Fibroblast of the conjunctiva (primary cell): Measurements from ENCODE around the gene VMO1.
A peak's percentile ranks its signal among the peaks of the same experiment; 100 is the strongest.

Experiments
- DNase-seq: peaks from one replicate; pipeline ENCODE4 v3.0.0-alpha.2; 2010; ENCODE audit warnings: low read depth

Gene VMO1

DNA sequence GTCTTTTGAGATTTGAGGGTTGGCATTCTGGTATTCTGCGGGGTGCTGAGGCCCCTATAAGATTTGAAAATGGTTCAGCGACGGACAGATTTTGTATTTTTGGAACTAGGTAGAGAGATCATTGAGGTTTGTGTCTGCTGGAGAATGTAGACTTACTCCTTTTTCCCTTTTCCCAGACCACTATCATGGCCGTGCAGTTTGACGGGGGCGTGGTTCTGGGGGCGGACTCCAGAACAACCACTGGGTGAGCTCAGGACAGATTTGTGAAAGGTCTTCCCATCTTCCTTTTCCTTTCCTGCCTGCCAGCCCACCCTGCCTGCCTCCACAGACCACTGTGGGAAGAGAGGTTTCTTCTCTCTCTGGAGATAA lies 10.4 kb upstream of the VMO1 start:
- no peak for DNase-seq

DNA sequence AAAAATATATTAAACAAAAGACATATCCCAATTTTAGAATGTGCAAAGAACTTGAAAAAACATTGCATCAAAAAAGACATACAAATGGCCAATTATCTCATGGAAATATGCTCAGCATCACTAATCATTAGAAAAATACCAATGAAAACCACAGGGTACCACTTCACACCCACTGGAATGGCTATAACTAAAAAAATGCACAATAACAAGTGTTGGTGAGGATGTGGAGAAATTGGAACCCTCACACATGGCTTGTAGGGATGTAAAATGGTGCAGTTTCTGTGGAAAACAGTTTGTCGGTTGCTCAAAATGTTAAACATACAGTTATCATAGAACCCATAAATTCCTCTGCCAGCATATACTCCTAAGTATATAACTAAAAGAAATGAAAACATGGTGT lies 9.0 kb upstream of the VMO1 start:
- no peak for DNase-seq

DNA sequence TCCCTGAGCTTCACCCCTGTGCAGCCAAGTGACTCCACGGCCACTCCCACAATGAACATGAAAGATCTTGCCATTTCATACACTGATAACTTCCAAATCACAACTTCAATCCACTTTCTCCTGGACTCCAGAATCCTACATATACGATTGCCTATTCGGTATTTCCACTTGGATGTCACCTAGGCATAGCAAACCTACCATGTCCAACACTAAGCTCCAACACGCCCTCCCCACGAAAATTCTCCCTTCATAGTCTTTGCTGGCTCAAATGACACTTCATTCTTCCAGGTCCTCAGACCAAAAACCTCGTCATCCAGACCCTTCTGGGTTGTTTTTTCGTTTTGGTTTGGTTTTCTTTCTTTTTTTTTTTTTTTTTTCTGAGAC lies 4.5 kb upstream of the VMO1 start:
- no peak for DNase-seq

DNA sequence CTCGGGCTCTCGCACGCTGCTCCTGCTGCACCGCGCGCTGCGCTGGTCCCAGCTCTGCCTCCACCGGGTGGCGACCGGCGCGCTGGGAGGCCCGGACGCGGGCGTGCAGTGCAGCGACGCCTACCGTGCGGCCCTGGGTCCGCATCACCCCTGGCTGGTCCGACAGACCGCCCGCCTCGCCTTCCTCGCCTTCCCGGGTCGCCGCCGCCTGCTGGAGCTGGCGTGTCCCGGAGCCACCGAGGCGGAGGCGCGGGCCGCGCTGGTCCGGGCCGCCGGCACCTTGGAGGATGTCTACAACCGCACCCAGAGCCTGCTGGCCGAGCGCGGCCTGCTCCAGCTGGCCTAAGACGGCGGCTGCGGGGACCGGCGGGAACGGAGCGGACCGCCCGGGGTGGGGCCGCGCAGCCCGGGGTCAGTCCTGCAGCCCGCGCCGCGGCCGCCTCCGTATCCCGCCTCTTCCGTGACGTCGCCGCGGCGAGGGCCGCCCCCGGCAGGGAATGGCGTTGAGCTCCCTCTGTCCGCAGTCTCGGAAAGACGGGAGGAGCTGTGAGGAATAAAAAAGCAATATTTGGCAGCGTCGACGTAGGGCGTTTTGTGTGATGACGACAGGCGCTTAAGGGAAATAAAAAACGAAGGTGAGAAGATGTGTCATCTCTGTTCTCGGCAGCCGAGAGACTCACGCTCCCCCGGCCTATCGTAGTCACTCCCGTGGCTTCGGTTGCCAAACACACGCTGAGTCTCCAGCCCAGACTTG lies 4.0 kb upstream of the VMO1 start:
- DNase-seq, result peak; percentile 74

DNA sequence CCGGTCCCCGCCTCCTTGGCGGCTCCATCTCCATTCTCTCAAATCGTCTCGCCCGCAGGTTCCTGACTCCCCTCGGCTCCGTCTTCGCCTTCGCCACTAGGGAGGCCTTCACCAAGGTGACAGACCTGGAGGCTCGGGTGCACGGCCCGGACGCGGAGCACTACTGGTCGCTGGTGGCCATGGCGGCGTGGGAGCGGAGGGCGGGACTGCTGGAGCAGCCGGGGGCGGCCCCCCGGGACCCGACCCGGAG lies 3.5 kb upstream of the VMO1 start:
- DNase-seq, result no peak

DNA sequence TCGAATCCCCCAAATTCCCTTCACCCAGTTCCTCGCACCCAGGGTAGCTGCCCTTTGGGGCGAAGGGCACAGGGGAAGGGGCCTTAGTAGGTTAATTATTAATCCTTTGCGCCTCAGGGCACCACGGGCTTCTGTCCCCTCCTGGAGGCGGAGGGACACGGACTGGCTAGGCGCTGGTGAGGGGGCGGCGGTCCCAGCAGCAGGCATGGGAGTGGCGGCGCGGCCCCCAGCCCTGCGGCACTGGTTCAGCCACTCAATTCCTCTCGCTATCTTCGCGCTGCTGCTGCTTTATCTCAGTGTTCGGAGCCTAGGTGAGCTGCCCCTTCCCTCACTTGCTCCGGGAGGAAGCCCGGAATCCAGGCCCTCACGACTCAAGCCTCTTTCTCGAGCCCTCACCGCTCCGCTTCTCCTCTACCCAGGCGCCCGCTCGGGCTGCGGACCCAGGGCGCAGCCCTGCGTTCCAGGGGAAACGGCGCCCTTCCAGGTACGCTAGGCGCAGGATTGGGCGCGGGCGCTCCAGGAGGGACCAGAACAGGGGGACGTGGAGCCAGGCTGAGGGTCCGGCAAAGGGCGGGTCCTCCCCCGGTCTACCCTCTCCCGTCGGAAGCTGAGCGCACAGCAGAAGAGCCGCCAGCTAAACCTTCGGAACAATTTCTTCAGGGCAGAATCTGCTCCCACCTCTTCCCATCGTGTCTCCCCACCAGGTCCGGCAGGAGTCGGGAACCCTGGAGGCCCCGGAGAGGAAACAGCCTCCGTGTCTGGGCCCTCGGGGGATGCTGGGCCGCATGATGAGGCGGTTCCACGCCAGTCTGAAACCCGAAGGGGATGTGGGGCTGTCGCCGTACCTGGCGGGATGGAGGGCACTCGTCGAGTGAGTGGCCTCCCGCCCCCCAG lies 2.9 kb upstream of the VMO1 start, which contains the start of gene GLTPD2:
Gene GLTPD2 (plus strand): TSS at position 158 of the 894 bp plus-strand sequence. CDS start 48 bp downstream, at position 206.
- no peak for DNase-seq

DNA sequence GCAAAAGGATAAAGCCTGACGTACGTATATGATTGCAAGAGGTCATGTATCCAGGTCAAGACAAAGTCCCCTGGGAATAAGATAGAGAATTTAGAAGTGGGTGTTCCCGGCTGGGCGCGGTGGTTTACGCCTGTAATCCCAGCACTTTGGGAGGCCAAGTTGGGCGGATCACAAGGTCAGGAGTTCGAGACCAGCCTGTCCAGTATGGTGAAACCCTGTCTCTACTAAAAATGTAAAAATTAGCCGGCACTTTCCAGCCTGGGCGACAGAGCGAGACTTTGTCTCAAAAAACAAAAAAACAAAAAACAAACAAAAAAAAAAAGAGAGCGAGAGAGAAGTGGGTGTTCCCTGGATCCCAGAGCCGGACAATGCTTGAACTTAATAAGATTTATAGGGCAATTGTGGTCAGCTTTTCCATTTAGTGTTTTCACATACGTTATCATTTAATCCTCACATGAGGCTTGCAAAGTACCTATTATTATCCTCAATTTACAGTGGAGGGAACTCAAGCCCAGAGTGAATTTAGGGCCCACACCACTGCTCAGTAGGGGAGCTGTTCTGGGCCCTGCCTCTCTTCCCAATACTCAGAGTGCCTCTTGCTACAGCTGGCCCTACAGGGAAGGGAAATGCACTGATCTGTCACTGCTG lies 2.1 kb upstream of the VMO1 start:
- DNase-seq, result peak; percentile 30

DNA sequence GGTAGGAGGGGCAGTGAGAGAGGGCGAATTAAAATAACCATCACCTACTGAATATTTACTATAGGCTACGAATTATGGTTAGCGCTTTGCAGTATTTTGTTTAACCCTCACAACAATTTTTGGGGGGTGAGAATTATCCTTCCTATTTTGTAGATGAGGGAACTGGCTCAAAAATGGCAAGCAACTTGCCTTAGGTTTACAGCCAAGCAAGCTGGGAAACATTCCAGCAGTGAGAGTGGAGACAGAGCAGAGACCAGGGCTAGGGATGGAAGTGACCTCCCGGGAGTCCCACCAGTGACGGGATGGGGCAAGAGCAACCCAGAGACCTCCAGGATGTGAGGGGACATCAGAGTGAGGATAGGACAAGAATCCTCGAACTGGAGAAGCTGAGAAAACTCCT lies 352 bp upstream of the VMO1 start:
- DNase-seq, result no peak

DNA sequence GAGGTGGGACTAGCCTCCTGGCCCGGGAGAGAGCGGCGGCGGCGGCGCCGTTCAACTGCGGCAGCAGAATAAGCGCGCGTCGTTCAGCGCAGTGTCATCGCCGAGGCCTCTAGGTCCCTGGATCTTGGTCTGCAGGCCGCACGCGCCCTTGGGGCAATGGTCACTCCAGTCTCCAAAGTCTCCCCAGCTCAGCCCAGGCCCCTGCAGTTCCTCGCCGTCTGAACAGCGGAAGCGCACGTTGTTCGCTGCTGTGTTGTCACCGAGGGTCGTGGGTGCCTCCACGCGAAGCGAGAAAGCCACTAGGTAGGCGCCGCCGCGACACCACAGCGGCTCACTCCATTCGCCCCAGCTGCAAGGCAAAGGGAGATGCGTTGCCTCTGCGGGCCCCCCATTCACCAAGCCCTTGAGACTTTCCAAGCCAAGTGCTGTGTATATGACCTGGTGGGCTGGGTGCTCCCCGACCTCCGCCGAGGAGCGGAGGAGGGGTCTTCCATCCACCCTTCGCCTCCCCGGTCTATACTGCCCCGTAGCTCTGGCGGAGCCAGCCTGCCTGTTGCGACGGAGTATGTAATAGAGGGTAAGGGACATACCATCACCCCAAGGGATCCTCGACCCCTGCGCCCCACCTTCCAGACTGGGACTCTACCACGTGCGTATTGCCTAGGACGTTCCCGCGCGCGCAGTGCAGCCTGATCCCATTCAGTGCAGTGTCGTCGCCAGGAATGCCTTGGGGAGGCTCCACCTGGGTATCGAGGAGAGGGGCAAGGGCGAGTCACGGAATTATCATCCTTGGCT lies 656 bp downstream of the VMO1 start:
- DNase-seq, result no peak

DNA sequence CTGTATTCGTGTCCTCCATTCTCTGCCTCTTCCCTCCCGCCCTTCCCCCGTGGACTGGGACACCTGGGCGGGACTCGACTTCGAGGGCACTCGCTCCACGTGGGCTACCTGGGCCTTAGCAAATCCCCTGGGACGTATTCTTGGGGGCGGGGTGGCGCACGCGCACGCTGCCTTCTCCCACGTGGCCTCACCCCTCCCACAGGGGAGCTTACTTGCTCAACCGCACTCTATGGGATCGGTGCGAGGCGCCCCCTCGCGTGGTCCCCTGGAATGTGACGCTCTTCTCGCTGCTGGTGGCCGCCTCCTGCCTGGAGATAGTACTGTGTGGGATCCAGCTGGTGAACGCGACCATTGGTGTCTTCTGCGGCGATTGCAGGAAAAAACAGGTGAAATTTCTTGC lies 3.5 kb downstream of the VMO1 start:
- DNase-seq, result no peak

DNA sequence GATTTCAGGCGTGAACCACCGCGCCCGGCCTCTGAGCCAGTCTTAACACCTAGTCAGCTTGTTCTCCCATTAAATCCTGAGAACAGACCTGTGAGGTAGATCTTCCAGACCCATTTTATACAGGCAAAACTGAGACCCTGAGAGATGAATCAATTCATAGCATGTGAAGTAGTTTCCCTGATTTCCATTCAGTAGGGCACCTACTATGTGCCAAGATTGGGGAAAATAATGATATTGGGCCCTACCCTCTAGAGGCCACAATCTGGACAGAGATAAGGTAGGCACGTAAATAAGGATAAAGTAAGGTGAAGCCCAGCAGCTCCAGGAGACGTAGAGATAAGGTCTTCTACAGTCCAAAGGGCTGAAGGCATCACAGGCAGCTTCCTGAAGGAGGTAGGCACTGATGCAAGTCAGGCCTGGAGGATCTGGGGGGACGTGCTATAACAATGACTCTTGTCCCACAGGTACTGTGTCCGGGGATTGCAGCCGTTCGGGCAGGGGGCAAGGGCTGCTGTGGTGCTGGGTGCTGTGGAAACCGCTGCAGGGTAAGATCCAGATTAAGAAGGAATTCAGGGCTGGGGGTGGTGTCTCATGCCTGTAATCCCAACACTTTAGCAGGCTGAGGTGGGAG lies 5.7 kb downstream of the VMO1 start:
- DNase-seq, result no peak

DNA sequence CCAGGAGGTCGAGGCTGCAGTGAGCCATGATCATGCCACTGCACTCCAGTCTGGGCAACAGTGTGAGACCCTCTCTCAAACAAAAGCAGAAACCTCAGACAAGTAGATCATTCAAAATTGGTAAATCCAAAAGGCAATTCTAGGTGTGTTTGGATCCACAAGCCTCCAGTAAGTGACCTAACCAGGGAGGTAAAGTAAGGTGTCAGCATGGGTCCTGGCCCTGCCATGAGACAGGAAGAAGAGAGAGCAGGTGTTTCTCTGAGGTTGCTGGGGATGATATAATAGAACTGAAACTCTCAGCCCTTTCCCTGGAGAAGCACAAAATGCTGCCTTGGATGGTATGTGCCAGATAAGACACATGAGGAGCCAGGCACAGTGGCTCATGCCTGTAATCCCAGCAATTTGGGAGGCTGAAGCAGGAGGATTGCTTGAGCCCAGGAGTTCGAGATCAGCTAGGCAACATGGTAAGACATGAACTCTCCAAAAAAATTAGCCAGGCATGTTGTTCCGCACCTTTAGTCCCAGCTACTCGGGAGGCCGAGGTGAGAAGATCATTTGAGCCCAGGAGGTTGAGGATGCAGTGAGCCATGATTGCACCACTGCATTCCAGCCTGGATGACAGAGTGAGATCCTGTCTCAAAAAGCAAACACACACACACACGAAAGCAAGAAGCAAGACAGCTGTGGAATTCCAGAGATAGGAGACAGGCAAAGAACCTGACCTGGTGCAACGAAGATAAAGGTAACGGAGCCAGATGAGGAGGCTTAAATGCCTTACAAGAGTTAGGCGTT lies 8.0 kb downstream of the VMO1 start:
- no peak for DNase-seq

DNA sequence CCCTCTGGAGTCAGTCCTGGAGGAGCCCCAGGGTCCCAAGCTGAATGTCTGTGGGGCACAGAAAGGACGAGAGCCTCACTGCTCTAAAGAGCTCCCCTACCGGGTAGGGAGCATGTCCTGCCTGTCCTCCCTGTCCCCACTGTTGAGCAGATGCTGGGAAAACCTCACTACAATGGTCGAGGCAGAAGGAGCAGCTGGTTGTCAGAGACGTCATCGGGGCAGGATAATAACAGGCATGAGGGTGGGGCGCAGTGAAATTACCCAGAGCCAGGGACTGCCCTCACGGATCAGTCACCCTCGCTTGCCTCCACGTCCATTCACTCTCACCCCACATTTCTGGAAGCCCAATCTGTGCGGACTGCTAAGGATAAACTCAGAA lies 13.9 kb downstream of the VMO1 start:
- no peak for DNase-seq

DNA sequence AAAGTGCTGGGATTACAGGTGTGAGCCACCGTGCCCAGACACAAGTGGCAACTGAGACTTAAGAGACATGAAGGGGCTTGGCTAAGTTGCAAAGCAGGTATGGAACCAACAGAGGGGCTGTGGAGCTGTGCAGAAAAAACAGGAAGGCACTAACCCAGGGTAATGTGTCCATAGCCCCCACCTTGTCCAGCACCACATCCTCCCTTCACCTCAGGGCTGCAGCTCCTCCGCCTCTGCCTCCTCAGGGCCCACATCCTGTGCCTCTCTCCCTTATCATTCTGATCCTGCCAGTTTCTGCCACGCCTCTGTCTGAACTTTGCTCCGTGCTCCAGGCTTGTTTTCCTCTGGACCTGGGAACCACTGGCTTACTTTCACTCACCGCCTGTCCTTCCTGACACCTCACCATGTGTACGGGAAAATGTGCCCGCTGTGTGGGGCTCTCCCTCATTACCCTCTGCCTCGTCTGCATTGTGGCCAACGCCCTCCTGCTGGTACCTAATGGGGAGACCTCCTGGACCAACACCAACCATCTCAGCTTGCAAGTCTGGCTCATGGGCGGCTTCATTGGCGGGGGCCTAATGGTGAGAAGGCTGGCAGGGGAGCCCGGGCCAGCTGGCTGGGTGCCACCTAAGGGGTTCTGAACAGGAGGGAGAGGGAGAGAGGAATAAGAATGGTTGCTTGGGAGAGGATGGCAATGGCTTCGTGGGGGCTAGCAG lies 14.5 kb downstream of the VMO1 start, which contains the start of gene TM4SF5:
Gene TM4SF5 (plus strand): TSS at position 368 of the 716 bp plus-strand sequence. CDS start 37 bp downstream, at position 405.
- no peak for DNase-seq

DNA sequence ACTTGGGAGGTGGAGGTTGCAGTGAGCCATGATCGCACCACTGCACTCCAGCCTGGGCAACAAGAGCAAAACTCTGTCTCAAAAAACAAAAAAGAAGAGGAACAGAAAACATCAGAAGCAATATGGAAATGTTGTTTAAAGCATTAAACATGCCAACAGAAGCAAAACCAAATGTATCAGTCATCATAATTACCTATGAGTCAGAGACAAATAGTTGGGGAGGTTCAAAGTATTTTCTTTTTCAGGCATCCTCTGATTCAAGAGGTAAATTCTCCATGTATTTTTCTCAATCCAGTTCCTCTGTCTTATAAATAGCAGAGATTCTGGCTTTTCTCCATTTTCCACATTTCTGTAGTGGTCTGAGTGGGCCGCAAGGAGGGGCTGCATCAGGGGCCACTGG lies 16.5 kb downstream of the VMO1 start:
- no peak for DNase-seq

DNA sequence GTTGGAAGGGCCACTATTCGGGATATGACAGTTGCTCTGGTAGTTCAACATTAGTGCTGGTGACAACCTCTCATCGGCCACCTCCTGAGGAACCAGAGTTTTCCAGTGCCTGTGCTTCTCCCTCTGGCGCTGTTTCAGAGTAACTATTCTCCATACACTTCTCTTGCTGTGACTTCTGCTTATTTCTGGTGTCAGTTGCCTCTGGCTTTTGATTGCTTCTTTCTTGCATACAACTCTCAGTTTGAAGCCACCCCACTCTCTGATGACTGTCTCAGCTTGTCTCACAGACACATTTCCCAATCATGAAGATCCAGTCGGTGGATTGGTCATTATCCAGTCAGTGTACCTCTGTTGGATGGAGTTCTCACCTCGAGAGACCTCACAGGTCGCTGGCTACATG lies 17.9 kb downstream of the VMO1 start:
- DNase-seq, result no peak

DNA sequence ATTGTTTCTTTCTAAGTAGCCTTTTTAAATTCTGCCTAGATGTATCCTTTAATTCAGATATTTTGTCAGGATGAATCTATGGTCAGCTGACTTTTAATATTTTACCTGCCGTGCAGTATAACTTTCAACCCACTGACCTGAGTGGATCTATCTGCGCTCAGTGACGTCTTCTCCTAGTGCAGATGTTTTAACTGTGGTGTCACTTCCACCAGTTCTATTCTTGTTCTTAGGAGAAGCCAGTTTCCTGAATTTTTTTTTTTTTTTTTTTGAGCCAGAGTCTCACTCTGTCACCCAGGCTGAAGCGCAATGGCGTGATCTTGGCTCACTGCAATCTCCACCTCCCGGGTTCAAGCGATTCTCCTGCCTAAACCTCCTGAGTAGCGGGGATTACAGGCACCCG lies 19.4 kb downstream of the VMO1 start:
- DNase-seq, result no peak

DNA sequence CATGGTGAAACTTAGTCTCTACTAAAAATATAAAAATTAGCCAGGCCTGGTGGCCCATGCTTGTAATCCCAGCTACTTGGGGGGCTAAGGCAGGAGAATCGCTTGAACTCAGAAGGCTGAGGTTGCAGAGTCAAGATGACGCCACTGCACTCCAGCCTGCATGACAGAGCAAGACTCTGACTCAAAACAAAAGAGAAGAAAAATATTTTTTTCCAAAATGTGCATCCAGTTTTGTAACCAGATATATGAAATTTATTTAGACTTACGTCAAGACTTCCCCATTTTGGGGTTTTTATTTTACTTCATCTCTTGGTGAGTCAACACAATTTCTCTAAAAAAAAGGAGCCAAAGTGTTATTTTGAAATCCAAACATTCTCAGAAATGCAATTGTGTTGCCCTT lies 20.0 kb downstream of the VMO1 start:
- DNase-seq, result no peak

DNA sequence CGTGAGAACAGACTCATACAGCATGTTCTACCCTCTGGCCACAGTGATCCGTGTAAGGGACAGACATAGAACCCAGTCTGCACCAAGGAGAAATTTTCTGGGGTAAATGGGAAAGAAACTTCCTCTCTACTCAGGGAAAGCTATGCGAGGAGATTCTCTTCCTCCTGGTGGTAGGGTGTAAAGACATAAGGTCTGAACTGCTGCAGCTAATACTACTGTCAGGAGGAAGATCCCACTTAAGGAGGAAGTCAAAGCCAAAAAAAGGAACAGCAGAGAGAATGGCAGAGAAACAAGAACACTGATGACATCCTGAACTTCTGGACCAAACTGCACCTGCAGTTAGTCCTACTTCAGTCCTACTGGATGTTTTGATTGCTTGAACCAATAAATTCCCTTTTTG lies 21.6 kb downstream of the VMO1 start:
- DNase-seq, result no peak

DNA sequence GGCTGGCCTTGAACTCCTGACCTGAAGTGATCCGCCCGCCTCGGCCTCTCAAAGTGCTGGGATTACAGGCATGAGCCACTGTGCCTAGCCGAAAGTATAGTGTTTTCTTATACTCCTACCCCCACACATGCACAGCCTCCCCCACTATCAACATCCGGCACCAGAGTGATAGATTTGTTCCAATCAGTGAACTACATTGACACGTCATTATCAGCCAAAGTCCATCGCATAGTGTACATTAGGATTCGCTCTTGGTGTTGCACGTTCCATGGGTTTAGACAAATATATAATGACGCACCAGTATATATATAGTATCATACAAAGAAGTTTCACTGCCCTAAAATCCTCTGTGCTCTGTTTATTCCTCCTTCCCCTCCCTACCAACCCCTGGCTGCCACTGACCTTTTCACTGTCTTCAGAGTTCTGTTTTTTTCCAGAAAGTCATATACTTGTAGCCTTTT lies 26.4 kb downstream of the VMO1 start:
- no peak for DNase-seq
